Measurements from ENCODE around the gene NINJ2. TPM values are rescaled to one million over a fixed set of nuclear protein-coding genes. Genes with fewer than 3 reads are reported as not detected.

The NINJ2 gene
- total RNA-seq, 1 donor from 2014 or later, result 0.69 TPM

GRCh38 chr12:599756-600155 is 63.5 kb downstream of the NINJ2 start:
- peaks cover 1% of the 10 kb centered on the region for H3K4me1 Mint-ChIP-seq
- H3K4me3 Mint-ChIP-seq, result no peak overlapping the region
- H3K27ac Mint-ChIP-seq, result no peak overlapping the region
- H3K9me3 Mint-ChIP-seq, result no peaks in the 10 kb centered on the region
- no peaks in the 10 kb centered on the region for H3K36me3 Mint-ChIP-seq
- H3K27me3 Mint-ChIP-seq (ENCODE audit: low read depth), result no peaks in the 10 kb centered on the region
- TF ChIP-seq CTCF (IDR thresholded peaks at IDR 0.05; ENCODE audit: unreplicated experiment), result no peak
- DNase-seq (ENCODE audit: low spot score in 2 of 2, unreplicated experiment in 2 of 2), result no peak

- no peak overlapping the region for H3K27ac Mint-ChIP-seq
- DNase-seq (ENCODE audit: low spot score in 2 of 2, unreplicated experiment in 2 of 2), result no peak
Observed at GRCh38 chr12:597926-598568, 65.2 kb downstream of the NINJ2 start.

GRCh38 chr12:593396-594270 is 69.6 kb downstream of the NINJ2 start:
- no peaks in the 10 kb centered on the region for H3K27me3 Mint-ChIP-seq (ENCODE audit: low read depth)
- H3K4me3 Mint-ChIP-seq, result no peak overlapping the region
- no peak overlapping the region for H3K27ac Mint-ChIP-seq
- peaks cover 13% of the 10 kb centered on the region for H3K4me1 Mint-ChIP-seq
- DNase-seq (ENCODE audit: low spot score in 2 of 2, unreplicated experiment in 2 of 2), result no peak
- H3K9me3 Mint-ChIP-seq, result no peaks in the 10 kb centered on the region
- TF ChIP-seq CTCF (IDR thresholded peaks at IDR 0.05; ENCODE audit: unreplicated experiment), result no peak
- H3K36me3 Mint-ChIP-seq, result no peaks in the 10 kb centered on the region

More at GRCh38 chr12:597926-598568, 65.2 kb downstream of the NINJ2 start:
- Mint-ChIP-seq H3K9me3 (no peaks in the 10 kb centered on the region), H3K4me3 (no peak overlapping the region), H3K4me1 (peaks cover 1% of the 10 kb centered on the region), H3K27me3 (ENCODE audit: low read depth) (no peaks in the 10 kb centered on the region), H3K36me3 (no peaks in the 10 kb centered on the region)
- TF ChIP-seq CTCF (IDR thresholded peaks at IDR 0.05; ENCODE audit: unreplicated experiment), result no peak

GRCh38 chr12:592024-592505 is 71.2 kb downstream of the NINJ2 start:
- H3K27ac Mint-ChIP-seq, result no peak overlapping the region
- H3K36me3 Mint-ChIP-seq, result no peaks in the 10 kb centered on the region
- no peak overlapping the region for H3K4me3 Mint-ChIP-seq
- TF ChIP-seq CTCF (IDR thresholded peaks at IDR 0.05; ENCODE audit: unreplicated experiment), result no peak
- DNase-seq (ENCODE audit: low spot score in 2 of 2, unreplicated experiment in 2 of 2), result no peak
- H3K9me3 Mint-ChIP-seq, result peaks cover 4% of the 10 kb centered on the region
- no peaks in the 10 kb centered on the region for H3K27me3 Mint-ChIP-seq (ENCODE audit: low read depth)
- peaks cover 13% of the 10 kb centered on the region for H3K4me1 Mint-ChIP-seq

GRCh38 chr12:591167-592023 is 71.8 kb downstream of the NINJ2 start:
- no peak overlapping the region for H3K27ac Mint-ChIP-seq
- H3K4me3 Mint-ChIP-seq, result no peak overlapping the region
- H3K4me1 Mint-ChIP-seq, result peaks cover 13% of the 10 kb centered on the region
- TF ChIP-seq CTCF (IDR thresholded peaks at IDR 0.05; ENCODE audit: unreplicated experiment), result no peak
- no peaks in the 10 kb centered on the region for H3K27me3 Mint-ChIP-seq (ENCODE audit: low read depth)
- peaks cover 4% of the 10 kb centered on the region for H3K9me3 Mint-ChIP-seq
- H3K36me3 Mint-ChIP-seq, result no peaks in the 10 kb centered on the region
- DNase-seq (ENCODE audit: low spot score in 2 of 2, unreplicated experiment in 2 of 2), result no peak

Data from mesothelial cell of epicardium (in vitro differentiated cells).